H9 (cell line): Measurements from ENCODE around the gene UBIAD1. TPM values are rescaled to one million over a fixed set of nuclear protein-coding genes. Genes with fewer than 3 reads are reported as not detected.

Source experiments
- DNase-seq: peaks from one replicate; pipeline ENCODE4 v3.0.0-alpha.2; 2017
- H2AFZ ChIP-seq: one replicate; pipeline ENCODE4 v1.6.1; 2013; ENCODE audit warnings: mild to moderate bottlenecking, low read length, control low read depth, moderate library complexity
- H2AK5ac ChIP-seq: 2 replicates; pipeline ENCODE4 v1.6.1; 2013; ENCODE audit warnings: low read length, control low read depth, mixed read lengths; ENCODE audit not compliant: insufficient read length
- H2BK120ac ChIP-seq: one replicate; pipeline ENCODE4 v1.6.1; 2013; ENCODE audit warnings: low read depth, mild to moderate bottlenecking, low read length, control low read depth, inconsistent platforms; ENCODE audit not compliant: poor library complexity, severe bottlenecking
- H2BK12ac ChIP-seq: 2 replicates; pipeline ENCODE4 v1.6.1; 2013; ENCODE audit warnings: low read length, control low read depth, mixed read lengths, low read depth; ENCODE audit not compliant: insufficient read length
- H2BK15ac ChIP-seq: 2 replicates; pipeline ENCODE4 v1.6.1; 2013; ENCODE audit warnings: low read depth, low read length, control low read depth
- H2BK20ac ChIP-seq: one replicate; pipeline ENCODE4 v1.6.1; 2013; ENCODE audit warnings: low read depth, mild to moderate bottlenecking, low read length, control low read depth, inconsistent platforms; ENCODE audit not compliant: poor library complexity, severe bottlenecking
- H2BK5ac ChIP-seq: 2 replicates; pipeline ENCODE4 v1.6.1; 2013; ENCODE audit warnings: low read length, control low read depth, mixed read lengths; ENCODE audit not compliant: insufficient read length
- H3K14ac ChIP-seq: 2 replicates; pipeline ENCODE4 v1.6.1; 2013; ENCODE audit warnings: low read length, control low read depth; ENCODE audit not compliant: insufficient read depth
- H3K18ac ChIP-seq: 2 replicates; pipeline ENCODE4 v1.6.1; 2013; ENCODE audit warnings: low read depth, mild to moderate bottlenecking, mixed read lengths, low read length, control low read depth; ENCODE audit not compliant: insufficient read length
- H3K23ac ChIP-seq: 2 replicates; pipeline ENCODE4 v1.6.1; 2013; ENCODE audit warnings: low read length, control low read depth, mixed read lengths, low read depth; ENCODE audit not compliant: insufficient read length
- H3K23me2 ChIP-seq: 2 replicates; pipeline ENCODE4 v1.6.1; 2013; ENCODE audit warnings: low read depth, mild to moderate bottlenecking, mixed read lengths, low read length, control low read depth; ENCODE audit not compliant: insufficient read length, poor library complexity, severe bottlenecking
- H3K27ac ChIP-seq: 2 replicates; pipeline ENCODE4 v1.5.1; 2013; ENCODE audit warnings: low read length, control low read depth, mixed read lengths, low read depth; ENCODE audit not compliant: insufficient read length
- H3K27me3 ChIP-seq: 2 replicates; pipeline ENCODE4 v1.6.1; 2013; ENCODE audit warnings: low read length, control low read depth, inconsistent platforms; ENCODE audit not compliant: insufficient read depth
- H3K4ac ChIP-seq: 2 replicates; pipeline ENCODE4 v1.6.1; 2013; ENCODE audit warnings: low read depth, mild to moderate bottlenecking, control low read depth, inconsistent platforms, low read length, moderate library complexity
- H3K4me1 ChIP-seq: 2 replicates; pipeline ENCODE4 v1.6.1; 2013; ENCODE audit warnings: low read length, control low read depth, inconsistent platforms; ENCODE audit not compliant: insufficient read depth
- H3K4me2 ChIP-seq: 2 replicates; pipeline ENCODE4 v1.6.1; 2013; ENCODE audit warnings: low read length, control low read depth, mixed read lengths; ENCODE audit not compliant: insufficient read length, insufficient read depth
- H3K56ac ChIP-seq: 2 replicates; pipeline ENCODE4 v1.6.1; 2013; ENCODE audit warnings: low read depth, mild to moderate bottlenecking, mixed read lengths, low read length, control low read depth; ENCODE audit not compliant: insufficient read length
- H3K79me1 ChIP-seq: 2 replicates; pipeline ENCODE4 v1.6.1; 2013; ENCODE audit warnings: low read depth, mild to moderate bottlenecking, moderate library complexity, low read length, control low read depth, inconsistent platforms; ENCODE audit not compliant: insufficient read depth, poor library complexity, severe bottlenecking
- H3K79me2 ChIP-seq: 2 replicates; pipeline ENCODE4 v1.6.1; 2013; ENCODE audit warnings: low read length, control low read depth, inconsistent platforms; ENCODE audit not compliant: insufficient read depth
- H3K9ac ChIP-seq: 2 replicates; pipeline ENCODE4 v1.6.1; 2013; ENCODE audit warnings: low read length, control low read depth, mixed read lengths; ENCODE audit not compliant: insufficient read length; ENCODE audit errors: extremely low read depth
- H3K9me3 ChIP-seq: one replicate; pipeline ENCODE4 v1.6.1; 2013; ENCODE audit warnings: low read depth, low read length, inconsistent platforms; ENCODE audit not compliant: control insufficient read depth
- H3T11ph ChIP-seq: one replicate; pipeline ENCODE4 v1.6.1; 2013; ENCODE audit warnings: mild to moderate bottlenecking, low read length, control low read depth, inconsistent platforms
- H4K20me1 ChIP-seq: one replicate; pipeline ENCODE4 v1.6.1; 2013; ENCODE audit not compliant: control insufficient read depth, insufficient read length, insufficient read depth
- H4K5ac ChIP-seq: 2 replicates; pipeline ENCODE4 v1.6.1; 2013; ENCODE audit warnings: low read depth, mild to moderate bottlenecking, mixed read lengths, low read length, control low read depth; ENCODE audit not compliant: insufficient read length
- H4K8ac ChIP-seq: replicated peaks from 2 replicates; pipeline ENCODE4 v1.6.1; 2013; ENCODE audit warnings: low read length, control low read depth, mixed read lengths, low read depth; ENCODE audit not compliant: insufficient read length
- H4K91ac ChIP-seq: 2 replicates; pipeline ENCODE4 v1.6.1; 2013; ENCODE audit warnings: low read depth, mild to moderate bottlenecking, moderate library complexity, mixed read lengths, low read length, control low read depth; ENCODE audit not compliant: insufficient read length
- H3K27ac Mint-ChIP-seq, 3 experiments: 2 replicates in 2 of 3; 3 replicates in 1 of 3; pipeline ENCODE4 v1.8.0; 2020 to 2021; ENCODE audit warnings: mixed read lengths in 3 of 3, mild to moderate bottlenecking in 1 of 3, moderate library complexity in 1 of 3
- H3K27me3 Mint-ChIP-seq: 2 replicates; pipeline ENCODE4 v1.8.0; 2021; ENCODE audit warnings: low read depth, mild to moderate bottlenecking, moderate library complexity, mixed read lengths
- H3K36me3 Mint-ChIP-seq, 3 experiments: 2 replicates in 2 of 3; 3 replicates in 1 of 3; pipeline ENCODE4 v1.8.0; 2020 to 2021; ENCODE audit warnings: low read depth in 3 of 3, mixed read lengths in 3 of 3; ENCODE audit not compliant: insufficient read depth in 1 of 3
- H3K4me1 Mint-ChIP-seq, 2 experiments: 2 replicates each; pipeline ENCODE4 v1.8.0; 2020; ENCODE audit warnings: mixed read lengths in 2 of 2
- H3K4me3 Mint-ChIP-seq, 2 experiments: 2 replicates in 1 of 2; 3 replicates in 1 of 2; pipeline ENCODE4 v1.8.0; 2020 to 2021; ENCODE audit warnings: mild to moderate bottlenecking in 2 of 2, mixed read lengths in 2 of 2, moderate library complexity in 1 of 2
- H3K9me3 Mint-ChIP-seq, 2 experiments: 2 replicates in 1 of 2; 3 replicates in 1 of 2; pipeline ENCODE4 v1.8.0; 2020; ENCODE audit warnings: mild to moderate bottlenecking in 2 of 2, mixed read lengths in 2 of 2, moderate library complexity in 1 of 2
- CTCF ChIP-seq: fragments of 200-600 bp; sonication (generic); conservative IDR thresholded peaks from 3 replicates; pipeline ENCODE4 v1.8.0; 2021; ENCODE audit warnings: antibody characterized with exemption, mild to moderate bottlenecking
- WGBS: extraction: QIAGEN DNeasy Blood & Tissue Kit; methylation state at CpG from one replicate; pipeline ENCODE4 v1.1.7; 2013; ENCODE audit warnings: missing lambda C conversion rate, low lambda C conversion rate, mixed read lengths; ENCODE audit not compliant: insufficient read length; ENCODE audit errors: extremely low coverage; 5-methylcytosine and 5-hydroxymethylcytosine counted together
- total RNA-seq: library from RNA; stranded (reverse); gene quantifications from 2 replicates; pipeline ENCODE4 v1.2.1, GENCODE V29; 2021

Gene UBIAD1
- total RNA-seq, 1 experiment from 2014 or later, result 30.2 TPM

- Mint-ChIP-seq H3K4me3 (no peak overlapping the region), H3K36me3 (no peaks in the 10 kb centered on the region), H3K27ac (no peak overlapping the region), H3K4me1 (peaks cover 10 to 24% of the 10 kb centered on the region in 2 experiments), H3K27me3 (no peaks in the 10 kb centered on the region), H3K9me3 (no peaks in the 10 kb centered on the region)
- Histone ChIP-seq H3K4me1 (0 out of 2 replicates have a peak, but pooled peaks cover 3% of the 10 kb centered on the region), H4K5ac (no peak overlapping the region), H4K8ac (no peak overlapping the region), H2BK15ac (no peak overlapping the region), H2BK20ac (no peak overlapping the region), H3K79me1 (no peaks in the 10 kb centered on the region), H3K9ac (no peak overlapping the region), H3K14ac (no peak overlapping the region), H3K9me3 (no peaks in the 10 kb centered on the region), H2AFZ (no peak overlapping the region), H4K91ac (no peak overlapping the region), H3K4me2 (no peak overlapping the region), H2AK5ac (no peak overlapping the region), H3K4ac (no peak overlapping the region), H3T11ph (no peak overlapping the region), H3K27me3 (no peaks in the 10 kb centered on the region), H3K18ac (no peak overlapping the region), H3K27ac (no peak overlapping the region), H3K56ac (no peak overlapping the region), H2BK5ac (no peak overlapping the region), H2BK120ac (no peak overlapping the region), H3K23ac (no peak overlapping the region), H4K20me1 (no peaks in the 10 kb centered on the region), H3K79me2 (no peaks in the 10 kb centered on the region), H3K23me2 (no peaks in the 10 kb centered on the region), H2BK12ac (no peak overlapping the region)
- TF ChIP-seq CTCF, result no peak
- WGBS, result no CpG with 5 or more reads among the region's 4 CpGs
- no peak for DNase-seq
Observed at GRCh38 chr1:11326070-11326469, 53.1 kb downstream of the UBIAD1 start.
